Measurements from ENCODE around the gene BDKRB2.
A peak's percentile ranks its signal among the peaks of the same experiment; 100 is the strongest.

BDKRB2 gene

DNA sequence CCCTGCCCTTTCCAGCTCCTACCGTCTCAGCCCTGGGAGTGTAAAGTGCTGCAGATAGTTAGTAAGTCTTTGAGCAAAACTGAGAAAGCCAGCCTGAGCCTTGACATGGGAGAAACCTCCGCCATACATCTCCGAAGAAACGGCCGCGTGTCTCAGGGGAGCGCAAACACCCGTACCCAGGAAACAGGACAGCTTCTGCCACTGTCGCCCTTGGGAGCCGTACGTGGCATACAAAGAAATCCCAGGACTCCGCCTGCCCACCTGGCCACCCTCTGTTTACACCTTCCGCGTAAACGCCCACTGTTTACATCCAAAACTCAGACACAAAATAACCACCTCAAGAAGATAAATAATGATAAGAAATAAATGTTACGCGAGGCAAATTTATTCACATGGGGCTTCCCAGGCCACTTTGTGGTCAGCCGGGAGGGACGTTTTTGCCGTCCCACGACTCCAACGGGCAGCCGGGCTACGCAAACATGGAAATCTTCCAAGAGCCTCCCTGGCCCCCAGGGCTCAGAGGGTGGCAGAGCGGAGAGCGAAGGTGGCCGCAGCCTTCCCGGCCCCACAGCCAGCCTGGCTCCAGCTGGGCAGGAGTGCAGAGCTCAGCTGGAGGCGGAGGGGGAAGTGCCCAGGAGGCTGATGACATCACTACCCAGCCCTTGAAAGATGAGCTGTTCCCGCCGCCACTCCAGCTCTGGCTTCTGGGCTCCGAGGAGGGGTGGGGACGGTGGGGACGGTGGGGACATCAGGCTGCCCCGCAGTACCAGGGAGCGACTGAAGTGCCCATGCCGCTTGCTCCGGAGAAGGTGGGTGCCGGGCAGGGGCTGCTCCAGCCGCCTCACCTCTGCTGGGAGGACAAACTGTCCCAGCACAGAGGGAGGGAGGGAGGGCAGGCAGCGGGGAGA is at the start of gene BDKRB2:
TSS of gene BDKRB2 (plus strand) at position 689 of the 908 bp plus-strand sequence. CDS start 32,269 bp downstream, outside the sequence.
- DNase-seq = peak; percentile 3

DNA sequence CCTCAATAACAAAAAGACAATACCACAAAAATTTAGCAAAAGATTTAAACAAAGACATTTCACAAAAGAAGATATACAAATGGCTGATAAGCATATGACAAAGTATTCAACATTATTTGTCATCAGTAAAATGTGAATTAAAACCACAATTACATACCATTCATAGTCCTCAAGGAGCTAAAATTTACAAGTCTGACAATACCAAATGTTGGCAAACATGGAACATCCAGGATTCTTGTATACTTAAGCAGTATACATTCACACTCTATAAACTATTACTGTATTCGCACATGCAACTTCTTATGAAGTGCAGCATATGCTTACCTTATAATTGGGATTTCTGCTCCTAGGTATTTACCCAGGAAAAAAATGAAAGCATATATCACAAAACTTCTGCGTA is 49.7 kb upstream of the BDKRB2 start:
- no peak for DNase-seq

DNA sequence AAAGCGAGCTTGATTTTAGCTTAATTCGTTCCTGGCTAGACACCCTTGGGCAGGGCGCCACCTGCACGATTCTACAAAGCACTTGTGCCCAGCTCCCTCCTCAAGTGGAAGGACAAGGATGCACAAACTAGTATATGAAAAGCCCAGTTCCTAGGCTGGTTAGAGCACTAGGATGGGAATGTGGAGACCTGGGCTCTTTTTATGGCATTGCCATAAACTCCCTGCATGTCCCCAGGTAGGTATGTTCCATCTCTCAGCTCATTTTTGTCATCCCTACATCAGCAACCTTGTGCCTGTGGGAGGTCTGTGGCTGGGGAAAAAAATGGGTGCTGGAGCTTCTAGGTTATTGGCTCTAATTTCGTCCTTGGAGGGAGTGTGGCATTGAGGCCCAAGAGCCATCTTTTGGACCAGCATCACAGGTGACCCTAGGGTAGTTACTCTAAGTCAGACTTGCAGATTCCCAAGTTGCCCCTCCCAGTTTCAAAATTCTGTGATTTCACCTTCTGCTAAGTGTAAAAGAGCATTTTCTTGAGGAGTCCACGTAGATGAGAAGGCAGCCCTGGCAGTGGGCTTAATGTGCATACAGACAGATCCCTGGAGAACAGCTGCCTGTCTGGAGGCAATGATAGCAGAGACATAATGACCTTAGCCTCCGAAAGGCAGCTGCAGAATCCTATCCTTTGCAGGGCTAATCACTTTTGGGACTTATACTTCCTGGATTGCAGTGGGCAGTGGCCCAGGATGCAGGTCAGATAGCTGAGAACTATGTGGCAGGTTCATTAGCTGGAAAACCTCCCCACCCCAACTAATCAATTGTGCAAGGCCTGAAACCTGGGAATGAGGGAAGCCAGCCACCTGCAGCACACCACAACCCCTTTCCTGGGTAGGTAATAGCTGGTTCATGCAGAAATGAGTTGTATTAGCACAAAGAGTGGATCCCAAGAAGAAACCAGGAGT is 47.6 kb upstream of the BDKRB2 start:
- no peak for DNase-seq

DNA sequence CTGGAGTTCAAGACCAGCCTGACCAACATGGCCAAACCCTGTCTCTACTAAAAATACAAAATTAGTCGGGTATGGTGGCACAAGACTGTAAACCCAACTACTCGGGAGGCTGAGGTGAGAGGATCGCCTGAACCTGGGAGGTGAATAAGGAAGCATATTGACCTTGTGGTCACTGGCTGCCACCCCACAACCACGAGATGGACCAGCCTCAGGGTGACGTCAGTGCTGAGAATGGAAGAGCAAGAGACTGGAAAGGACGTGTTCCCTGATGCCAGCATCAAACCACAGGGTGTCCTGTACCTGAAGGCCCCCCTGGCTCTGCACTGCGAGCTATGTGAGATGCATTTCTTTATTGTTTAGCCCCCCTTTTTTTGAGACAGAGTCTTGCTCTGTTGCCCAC is 45.9 kb upstream of the BDKRB2 start:
- no peak for DNase-seq

DNA sequence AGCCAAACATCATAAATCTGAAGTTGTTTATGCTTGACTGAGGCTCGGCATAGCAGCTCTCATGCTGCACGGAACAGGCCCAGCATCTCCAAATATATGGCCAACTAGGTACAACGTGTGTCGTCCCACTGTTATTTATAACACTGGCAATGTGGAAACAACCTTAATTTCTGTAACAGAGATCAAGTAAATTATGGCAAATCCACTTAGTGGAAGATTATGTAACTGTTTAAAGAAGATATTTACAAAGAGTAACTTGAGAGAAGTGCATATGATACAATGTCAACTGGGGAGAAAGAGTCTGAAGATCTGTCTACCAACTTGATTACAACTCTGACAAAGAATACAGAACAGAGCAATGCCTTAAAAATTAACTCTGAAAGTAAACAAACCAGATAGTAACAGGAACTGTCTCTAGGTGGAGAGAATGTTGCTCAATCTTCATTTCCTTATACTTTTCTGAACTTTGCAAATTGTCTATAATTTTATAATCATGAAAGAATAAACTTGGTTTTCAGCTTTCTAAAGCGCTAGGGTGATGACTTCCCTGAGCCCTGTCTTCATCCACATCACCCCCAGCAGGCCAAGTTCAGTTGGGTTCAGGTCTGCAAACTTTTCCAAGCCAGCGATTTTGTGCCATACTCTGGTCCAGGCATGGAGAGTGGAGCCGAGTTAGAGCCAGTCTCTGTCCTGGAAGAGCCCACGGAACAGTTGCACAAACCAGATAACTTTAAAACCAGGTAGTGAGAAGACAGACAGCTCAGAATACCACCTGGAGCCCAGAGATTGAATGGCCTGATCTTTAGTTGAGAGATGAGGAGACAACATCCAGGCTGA is 44.3 kb upstream of the BDKRB2 start:
- no peak for DNase-seq

DNA sequence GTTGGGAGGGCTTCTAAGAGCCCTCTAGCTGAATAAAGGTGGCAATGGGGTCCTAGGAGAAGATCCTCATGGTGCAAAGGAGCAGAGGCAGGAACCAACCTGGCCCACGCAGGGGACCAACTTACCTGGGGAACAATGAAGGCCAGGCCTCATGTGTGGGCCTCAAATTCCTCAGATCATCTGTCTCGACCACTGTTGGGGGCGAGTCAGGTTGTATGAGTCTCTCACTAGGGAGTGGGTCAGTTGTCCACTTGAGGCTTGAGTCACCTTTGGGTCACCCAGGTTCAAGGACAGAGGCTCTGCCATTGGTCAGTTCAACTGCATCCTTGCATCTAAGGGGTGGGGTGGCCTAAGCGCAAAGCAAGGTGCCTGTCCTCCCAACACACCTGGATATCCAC is 43.7 kb upstream of the BDKRB2 start:
- DNase-seq = no peak

DNA sequence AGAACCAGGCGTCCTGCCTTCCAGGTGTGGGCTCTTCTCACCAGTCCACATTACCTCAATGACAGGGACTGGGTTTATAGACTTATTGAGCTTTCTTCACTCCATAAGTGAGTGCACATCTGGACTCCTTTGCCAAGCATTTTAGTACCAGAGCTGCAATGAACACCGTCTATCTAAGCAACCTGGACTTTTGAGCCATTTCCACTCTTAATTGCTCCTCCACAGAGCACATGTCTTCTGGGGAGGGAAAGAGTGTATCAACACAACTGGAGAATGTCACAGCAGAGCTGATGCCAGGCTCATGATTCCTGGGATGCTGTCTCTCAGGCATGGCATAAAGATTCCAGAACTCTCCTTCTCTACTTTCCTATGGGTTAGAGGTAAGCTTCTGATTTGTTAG is 43.0 kb upstream of the BDKRB2 start:
- DNase-seq = no peak

DNA sequence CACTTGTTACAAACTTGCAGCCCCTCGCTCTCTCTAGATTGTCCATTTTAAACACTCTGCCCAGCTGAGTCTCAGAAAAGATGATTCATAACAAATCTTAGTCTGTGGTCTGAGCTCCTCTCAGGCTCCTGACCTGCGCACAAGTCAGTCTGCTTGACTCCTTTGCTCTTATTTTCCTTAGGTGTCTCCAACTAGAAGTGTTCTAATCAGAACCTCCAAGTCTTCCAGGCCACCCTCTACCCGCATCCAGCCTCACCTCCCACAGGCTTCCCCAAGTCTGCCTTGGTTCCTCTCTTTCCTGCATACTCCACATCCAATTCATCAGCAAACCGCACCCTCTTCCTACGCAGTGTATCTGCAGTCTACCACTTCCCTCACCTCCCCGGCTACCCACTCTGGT is 42.4 kb upstream of the BDKRB2 start:
- DNase-seq = no peak

DNA sequence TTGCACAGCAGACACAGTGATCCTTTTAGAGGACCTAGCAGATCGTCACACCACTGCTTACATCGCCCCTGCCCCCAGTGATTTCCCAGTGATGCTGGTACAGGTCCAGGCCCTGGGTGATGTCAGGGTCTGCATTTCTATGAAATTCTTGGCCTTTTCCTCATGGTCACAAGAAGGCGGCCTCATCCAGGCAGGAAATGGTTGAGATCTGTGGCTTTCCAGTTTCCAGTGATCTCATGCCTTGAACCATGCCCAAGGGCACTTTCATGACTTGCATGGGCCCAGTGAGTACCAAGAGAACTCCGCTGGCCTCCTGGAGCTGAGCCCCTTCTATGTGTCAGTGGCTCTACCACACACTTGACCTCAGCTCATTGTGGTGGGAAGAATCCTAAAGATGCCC is 41.9 kb upstream of the BDKRB2 start:
- no peak for DNase-seq

DNA sequence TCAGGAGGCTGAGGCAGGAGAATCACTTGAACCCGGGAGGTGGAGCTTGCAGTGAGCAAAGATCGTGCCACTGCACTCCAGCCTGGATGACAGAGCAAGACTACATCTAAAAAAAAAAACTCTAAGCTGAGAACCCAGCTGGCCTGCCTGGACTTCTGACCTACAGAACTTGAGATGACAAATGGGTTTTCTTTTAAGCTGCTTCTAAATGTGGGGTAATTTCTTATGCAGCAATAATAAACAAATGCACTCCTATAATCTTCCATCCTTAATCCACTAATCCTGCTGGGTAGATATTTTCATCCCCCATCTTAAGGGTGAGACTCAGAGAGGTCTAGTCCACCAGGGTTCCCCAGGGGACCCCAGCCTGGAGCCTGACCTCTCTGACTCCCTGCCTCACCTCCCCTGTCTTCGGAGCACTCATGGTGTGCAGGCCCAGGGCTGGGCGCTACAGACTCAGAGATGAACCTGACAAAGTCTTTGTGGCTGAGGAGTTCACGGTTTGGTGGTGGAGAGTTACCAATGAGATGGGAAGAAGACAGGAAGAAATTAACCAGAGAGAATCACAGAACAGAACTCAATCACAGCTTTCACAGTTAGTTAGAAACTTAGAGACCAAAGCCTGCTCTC is 39.7 kb upstream of the BDKRB2 start:
- no peak for DNase-seq

DNA sequence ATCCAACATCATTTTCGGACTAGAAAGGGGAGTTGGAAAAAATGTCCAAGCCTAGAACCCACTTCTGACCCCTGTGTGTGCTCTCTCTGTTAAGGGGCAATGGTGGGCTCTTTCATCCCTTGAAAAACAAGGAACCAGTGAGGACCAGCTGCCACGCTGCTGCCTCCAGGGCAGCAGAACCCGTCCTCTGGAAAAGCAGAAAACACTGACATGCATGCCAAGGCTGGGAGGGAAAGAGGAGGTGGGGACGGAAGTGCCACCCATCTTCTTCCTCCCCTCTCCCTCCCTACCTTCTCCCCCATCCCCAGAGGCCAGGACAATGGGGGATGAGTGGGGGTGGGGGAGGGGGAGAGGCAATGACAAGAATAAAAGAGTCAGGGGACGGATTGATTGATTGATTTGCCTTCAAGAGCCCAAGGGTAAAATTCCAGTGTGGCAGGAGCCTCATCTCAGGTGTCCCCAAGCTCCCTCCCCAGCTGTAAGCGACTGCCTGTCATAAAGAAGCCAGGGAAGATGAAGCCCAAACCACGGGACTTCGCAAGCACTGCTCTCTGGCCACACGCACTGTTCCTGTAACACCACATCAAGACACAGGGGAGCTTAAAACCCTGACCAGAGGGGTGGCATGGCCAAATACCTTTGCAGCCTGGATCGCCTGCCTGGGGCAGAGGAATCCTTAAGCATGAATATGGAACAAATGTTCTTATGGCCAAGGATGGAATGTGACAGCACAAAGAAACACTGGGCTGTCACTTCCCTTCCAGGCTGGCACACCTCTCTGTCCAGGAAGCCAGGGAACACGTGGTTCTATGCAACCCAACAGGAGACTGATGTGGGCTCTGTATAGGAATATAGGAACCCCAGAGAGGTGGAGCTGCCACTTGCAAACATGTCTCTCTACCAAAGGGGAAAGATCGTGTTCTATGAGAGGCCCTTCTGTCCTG is 38.9 kb upstream of the BDKRB2 start:
- DNase-seq = no peak

DNA sequence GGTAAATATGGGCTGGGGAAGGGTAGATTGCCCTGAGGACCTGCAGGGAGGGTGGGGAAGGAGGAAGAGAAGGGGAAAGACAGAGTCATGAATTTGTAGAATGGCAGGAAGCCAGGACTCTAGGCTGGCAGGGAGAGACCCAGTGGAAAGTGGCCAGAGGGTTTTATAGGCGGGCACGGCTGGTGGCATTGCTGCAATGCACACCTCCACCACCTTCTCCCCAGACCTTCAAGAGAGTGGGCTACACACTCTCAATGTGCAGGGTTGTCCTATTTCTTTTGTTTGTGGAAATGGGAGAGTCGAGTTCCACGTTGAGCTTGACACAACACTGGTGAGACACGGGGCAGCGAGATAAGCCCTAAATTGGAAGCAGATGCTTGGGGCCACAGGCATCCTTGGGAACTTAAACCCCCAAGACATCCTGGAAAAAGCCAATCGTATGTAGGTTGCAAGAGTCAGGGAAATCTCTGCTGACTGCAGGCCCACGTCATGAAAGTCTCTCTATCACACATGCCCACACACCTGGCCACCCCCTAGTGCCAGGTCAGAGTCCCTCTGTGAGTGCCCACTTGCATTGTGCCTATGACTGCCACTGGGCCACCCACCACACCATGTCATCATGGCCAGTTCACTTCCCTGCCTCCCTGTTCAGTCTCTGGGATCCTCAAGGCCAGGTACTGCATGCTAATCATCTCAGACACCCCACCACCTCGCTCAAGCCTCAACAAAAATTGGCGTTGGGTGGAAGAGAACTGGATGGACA is 38.0 kb upstream of the BDKRB2 start:
- no peak for DNase-seq

DNA sequence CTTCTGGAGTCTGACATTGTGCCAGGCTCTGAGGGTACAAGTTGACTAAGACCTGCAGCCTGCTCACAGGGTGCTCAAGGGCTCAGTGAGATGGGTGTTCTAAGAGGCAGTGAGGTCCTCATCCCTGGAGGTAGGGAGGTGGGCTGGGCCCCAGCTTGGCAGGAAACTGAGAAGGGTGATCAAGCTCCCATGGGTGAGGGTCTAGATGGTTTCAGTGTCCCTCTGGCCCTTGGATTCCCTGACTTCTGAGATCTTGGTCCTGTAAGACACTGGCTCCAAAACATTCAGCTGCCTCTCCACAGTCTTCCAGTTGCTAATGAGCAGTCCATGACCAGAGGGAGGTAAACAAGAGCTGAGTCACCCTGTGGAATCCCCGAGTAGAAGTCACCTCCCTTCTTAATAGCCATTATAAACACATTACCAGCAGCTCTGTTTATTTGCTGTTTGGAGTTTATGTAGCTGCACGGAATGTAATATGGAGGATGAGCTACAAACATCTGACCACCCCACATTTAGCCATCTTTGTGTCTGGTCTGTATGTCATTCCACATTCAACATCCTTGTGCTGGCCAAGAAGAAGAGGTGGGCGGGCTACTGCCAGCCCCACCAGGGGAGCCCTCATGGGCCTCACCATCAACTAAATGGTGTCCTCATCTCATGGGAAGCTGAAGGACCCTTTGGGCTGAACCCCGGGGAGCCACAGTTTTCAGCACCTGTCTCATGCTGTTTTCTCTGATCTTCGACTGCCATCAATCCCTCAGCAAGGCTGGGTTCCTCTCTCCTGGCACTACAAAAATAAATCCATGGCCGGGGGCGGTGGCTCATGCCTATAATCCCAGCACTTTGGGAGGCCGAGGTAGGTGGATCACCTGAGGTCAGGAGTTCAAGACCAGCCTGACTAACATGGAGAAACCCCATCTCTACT is 37.2 kb upstream of the BDKRB2 start:
- no peak for DNase-seq

DNA sequence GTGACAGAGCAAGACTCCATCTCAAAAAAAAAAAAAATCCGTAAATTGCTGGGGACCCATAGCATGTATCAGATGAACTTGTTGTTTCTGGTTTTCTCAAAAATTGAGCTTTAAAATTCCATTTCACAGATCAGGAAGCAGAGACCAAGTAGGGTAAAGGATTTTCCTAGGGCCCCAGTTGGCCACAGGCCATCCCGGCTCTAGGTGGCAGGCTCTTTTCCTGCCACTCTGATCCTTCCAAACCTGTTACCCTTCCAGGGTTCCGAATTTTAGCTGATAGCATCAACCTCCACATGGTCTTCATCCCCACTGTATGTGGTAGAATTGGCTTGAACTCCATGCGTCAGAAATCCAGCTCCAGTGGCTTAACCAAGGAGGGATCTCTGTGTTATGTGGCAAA is 36.1 kb upstream of the BDKRB2 start:
- no peak for DNase-seq

DNA sequence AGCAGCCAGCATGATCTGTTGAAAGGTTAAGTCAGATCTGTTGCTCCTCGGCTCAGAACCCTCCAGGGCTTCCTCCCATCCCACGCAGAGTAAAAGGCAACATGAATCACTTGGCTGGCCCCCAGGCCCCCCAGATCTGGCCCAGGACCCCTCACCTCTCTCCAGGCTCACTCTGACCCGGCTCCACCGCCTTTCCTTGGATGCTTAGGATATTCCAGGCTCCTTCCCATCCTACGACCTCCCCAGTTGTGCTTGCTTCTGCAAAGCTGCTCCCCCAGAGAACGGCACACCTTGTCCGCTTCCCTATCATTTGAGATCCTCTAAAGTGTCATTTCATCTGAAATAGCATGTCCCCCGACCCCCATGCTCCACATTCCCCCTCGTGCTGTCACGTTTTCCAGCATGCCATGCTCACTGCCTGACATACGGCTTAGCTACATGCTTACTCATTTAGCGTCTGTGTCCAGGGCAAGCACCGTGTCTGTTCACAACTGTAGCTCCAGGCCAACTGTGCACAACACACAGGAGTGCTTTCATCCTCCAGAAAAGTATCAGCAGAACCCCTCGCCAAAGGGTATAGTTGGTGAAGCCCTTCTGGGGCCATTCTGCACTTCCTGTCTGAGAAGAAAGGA is 33.6 kb upstream of the BDKRB2 start:
- DNase-seq = no peak

DNA sequence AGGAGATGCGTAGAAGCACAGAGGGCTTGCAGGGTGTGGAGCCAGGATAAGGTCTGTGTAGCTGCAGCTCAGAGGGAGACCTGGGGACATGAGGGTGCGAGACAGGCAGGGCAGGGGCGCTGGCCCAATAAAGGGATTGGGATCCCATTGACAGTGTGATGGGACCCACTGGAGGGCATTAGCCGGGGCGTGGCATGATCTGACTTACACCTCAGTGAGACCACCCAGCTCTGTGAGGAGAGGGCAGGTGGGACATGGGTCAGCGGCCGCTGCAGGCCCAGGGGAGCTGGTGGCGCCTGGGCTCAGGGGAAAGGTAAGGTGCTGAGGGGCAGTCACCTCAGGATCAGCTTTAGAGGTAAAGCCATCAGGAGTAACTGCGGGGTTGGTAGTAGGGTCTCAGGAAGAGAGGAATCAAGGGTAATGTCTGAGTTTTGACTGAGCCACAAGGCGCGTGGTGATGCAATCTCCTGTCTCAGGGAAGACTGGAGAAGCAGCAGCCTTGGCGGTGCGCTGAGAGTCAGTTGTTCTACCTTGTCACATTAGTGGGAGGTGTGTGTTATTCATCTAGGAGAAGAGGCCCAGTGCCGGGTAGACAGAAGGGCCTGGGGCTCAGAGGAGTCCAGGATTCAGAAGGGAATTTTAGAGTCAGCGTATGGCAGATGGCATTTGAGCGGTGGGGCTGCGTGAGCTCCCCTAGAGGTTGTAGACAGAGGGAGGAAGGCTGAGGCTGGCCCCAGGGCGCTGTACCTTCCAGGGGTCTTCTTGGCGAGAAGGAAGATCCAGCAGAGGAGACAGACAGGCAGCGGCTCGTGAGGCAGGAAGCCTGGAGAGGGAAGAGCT is 30.8 kb upstream of the BDKRB2 start:
- no peak for DNase-seq

DNA sequence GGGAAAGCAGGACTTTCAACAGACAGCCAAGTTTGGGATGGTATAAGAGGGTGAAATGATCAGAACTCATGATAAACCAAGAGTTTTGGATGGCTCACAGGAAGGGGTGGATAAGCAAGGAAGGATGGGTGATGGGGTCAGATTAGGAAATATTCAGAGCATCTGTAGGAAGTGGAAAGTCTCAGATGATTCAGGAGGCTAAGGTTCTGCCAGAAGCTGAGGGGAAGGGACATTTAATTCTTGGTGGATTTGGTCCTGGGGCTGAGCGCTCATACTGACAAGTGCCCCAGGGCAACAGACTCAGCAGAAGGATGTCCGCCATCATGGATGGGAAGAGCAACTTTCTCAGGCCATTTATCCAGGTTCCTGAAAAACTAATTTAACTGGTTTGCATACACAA is 28.4 kb upstream of the BDKRB2 start:
- no peak for DNase-seq

DNA sequence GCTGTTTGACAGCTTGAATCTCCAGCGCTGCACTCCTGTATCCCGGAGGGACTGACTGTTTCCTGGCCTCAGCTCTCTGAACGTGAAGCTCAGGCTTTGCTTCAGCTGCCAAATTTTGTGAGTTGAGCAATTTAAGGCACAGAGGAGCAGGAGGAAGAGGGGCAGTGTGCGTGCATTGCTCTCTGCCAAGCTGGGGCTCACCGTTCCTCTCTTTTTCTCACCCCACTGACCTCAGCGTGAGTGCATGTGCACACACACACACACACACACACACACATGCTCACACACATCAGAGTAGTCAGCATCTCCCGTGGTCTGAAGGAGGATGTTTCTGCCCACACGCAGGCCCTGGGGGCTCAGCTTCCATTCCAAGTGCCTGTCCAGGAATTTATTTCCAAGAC is 27.8 kb upstream of the BDKRB2 start:
- no peak for DNase-seq

Data from GOT3 (cell line).